Endodermal cell (in vitro differentiated cells): ENCODE data around the gene CTIF. TPM values are rescaled to one million over a fixed set of nuclear protein-coding genes. Genes with fewer than 3 reads are reported as not detected.

Source experiments
- DNase-seq: peaks from one replicate; pipeline ENCODE4 v3.0.0-alpha.2; 2017
- H3K27ac ChIP-seq: 2 replicates; pipeline ENCODE4 v1.5.1; 2013; ENCODE audit warnings: mild to moderate bottlenecking, low read depth, low read length, moderate library complexity
- H3K27me3 ChIP-seq: 2 replicates; pipeline ENCODE4 v1.6.1; 2013; ENCODE audit warnings: mild to moderate bottlenecking, low read length, moderate library complexity; ENCODE audit not compliant: insufficient read depth, control insufficient read depth, poor library complexity, severe bottlenecking
- H3K36me3 ChIP-seq: 2 replicates; pipeline ENCODE4 v1.7.0; 2013; ENCODE audit warnings: mild to moderate bottlenecking, low read length, moderate library complexity; ENCODE audit not compliant: control insufficient read depth, insufficient read depth
- H3K4me1 ChIP-seq: one replicate; pipeline ENCODE4 v1.7.0; 2013; ENCODE audit warnings: low read length; ENCODE audit not compliant: control insufficient read depth, insufficient read depth
- H3K4me3 ChIP-seq: 2 replicates; pipeline ENCODE4 v1.5.1; 2013; ENCODE audit warnings: mild to moderate bottlenecking, low read length, moderate library complexity
- H3K9ac ChIP-seq: 2 replicates; pipeline ENCODE4 v1.6.1; 2013; ENCODE audit warnings: mild to moderate bottlenecking, low read length, moderate library complexity; ENCODE audit not compliant: poor library complexity, severe bottlenecking; ENCODE audit errors: extremely low read depth
- H3K9me3 ChIP-seq: 2 replicates; pipeline ENCODE4 v1.6.1; 2013; ENCODE audit warnings: mild to moderate bottlenecking, low read length, moderate library complexity; ENCODE audit not compliant: control insufficient read depth
- H3K27ac Mint-ChIP-seq: 2 replicates; pipeline ENCODE4 v1.8.0; 2020; ENCODE audit warnings: mixed read lengths
- H3K27me3 Mint-ChIP-seq: 2 replicates; pipeline ENCODE4 v1.8.0; 2021; ENCODE audit warnings: mild to moderate bottlenecking, mixed read lengths; ENCODE audit not compliant: insufficient read depth
- H3K36me3 Mint-ChIP-seq: 2 replicates; pipeline ENCODE4 v1.8.0; 2020; ENCODE audit warnings: low read depth, mixed read lengths
- H3K4me1 Mint-ChIP-seq: 2 replicates; pipeline ENCODE4 v1.8.0; 2020; ENCODE audit warnings: mixed read lengths
- H3K4me3 Mint-ChIP-seq: 2 replicates; pipeline ENCODE4 v1.8.0; 2020; ENCODE audit warnings: mild to moderate bottlenecking, moderate library complexity, mixed read lengths
- H3K9me3 Mint-ChIP-seq: 2 replicates; pipeline ENCODE4 v1.8.0; 2020; ENCODE audit warnings: mild to moderate bottlenecking, mixed read lengths
- CTCF ChIP-seq: fragments of 200-600 bp; sonication (generic); conservative IDR thresholded peaks from 2 replicates; pipeline ENCODE4 v1.5.0; 2021; ENCODE audit warnings: antibody characterized with exemption, mild to moderate bottlenecking
- WGBS, 2 experiments: methylation state at CpG; one replicate each; pipeline versions ENCODE4 v1.1.5 to v1.1.7; 2013; ENCODE audit warnings: missing lambda C conversion rate in 2 of 2, mixed read lengths in 1 of 2; ENCODE audit not compliant: insufficient coverage in 1 of 2, insufficient read length in 1 of 2; 5-methylcytosine and 5-hydroxymethylcytosine counted together
- total RNA-seq, 2 donors: library from RNA; stranded (reverse); fragmentation: NEBNext Ultra II Directional in 1 of 2; extraction: Animal tissue kit (Norgen Biotek cat#: 25700) in 1 of 2; gene quantifications; 2 replicates in 1 of 2; 3 replicates in 1 of 2; pipeline ENCODE4 v1.2.1, GENCODE V29; 2021

The CTIF gene
- total RNA-seq, 2 donors from 2014 or later = 33.8 to 41.6 TPM

- Histone ChIP-seq H3K27ac (no peak overlapping the region), H3K9me3 (no peaks in the 10 kb centered on the region), H3K36me3 (peaks cover 4% of the 10 kb centered on the region), H3K4me1 (no peaks in the 10 kb centered on the region), H3K27me3 (no peaks in the 10 kb centered on the region), H3K9ac (no peak overlapping the region), H3K4me3 (no peak overlapping the region)
- no peak for TF ChIP-seq CTCF
- Mint-ChIP-seq H3K9me3 (no peaks in the 10 kb centered on the region), H3K4me3 (no peak overlapping the region), H3K27me3 (no peaks in the 10 kb centered on the region), H3K27ac (no peak overlapping the region), H3K4me1 (peaks cover 14% of the 10 kb centered on the region), H3K36me3 (peaks cover 6% of the 10 kb centered on the region)
- 90% methylated on average over 3 of the region's 3 CpGs; no CpG with 5 or more reads in 1 of the 2 experiments for WGBS, 2 experiments
- no peak for DNase-seq
Measured at GRCh38 chr18:48835745-48836170, 296.9 kb downstream of the CTIF start.

GRCh38 chr18:48836231-48836805 is 297.5 kb downstream of the CTIF start:
- H3K27ac ChIP-seq = no peak overlapping the region
- H3K4me1 Mint-ChIP-seq = peaks cover 14% of the 10 kb centered on the region

GRCh38 chr18:48836806-48837615 is 298.2 kb downstream of the CTIF start:
- H3K9ac ChIP-seq = no peak overlapping the region
- H3K4me1 Mint-ChIP-seq = peaks cover 20% of the 10 kb centered on the region
- DNase-seq = no peak
- 94 to 98% methylated on average over 8 to 13 of the region's 13 CpGs for WGBS, 2 experiments
- peaks cover 4% of the 10 kb centered on the region for H3K36me3 ChIP-seq
- no peaks in the 10 kb centered on the region for H3K9me3 ChIP-seq
- H3K9me3 Mint-ChIP-seq = no peaks in the 10 kb centered on the region
- H3K27ac Mint-ChIP-seq = no peak overlapping the region
- H3K36me3 Mint-ChIP-seq = peaks cover 6% of the 10 kb centered on the region
- no peak overlapping the region for H3K27ac ChIP-seq
- no peak overlapping the region for H3K4me3 Mint-ChIP-seq
- no peak overlapping the region for H3K4me3 ChIP-seq
- no peaks in the 10 kb centered on the region for H3K27me3 ChIP-seq
- H3K4me1 ChIP-seq = peaks cover 9% of the 10 kb centered on the region
- TF ChIP-seq CTCF = no peak
- H3K27me3 Mint-ChIP-seq = no peaks in the 10 kb centered on the region

More at GRCh38 chr18:48836231-48836805, 297.5 kb downstream of the CTIF start:
- no peak overlapping the region for H3K4me3 Mint-ChIP-seq
- Histone ChIP-seq H3K9ac (no peak overlapping the region), H3K4me1 (peaks cover 2% of the 10 kb centered on the region), H3K9me3 (no peaks in the 10 kb centered on the region), H3K27me3 (no peaks in the 10 kb centered on the region), H3K4me3 (no peak overlapping the region), H3K36me3 (peaks cover 4% of the 10 kb centered on the region)
- no peaks in the 10 kb centered on the region for H3K27me3 Mint-ChIP-seq
- TF ChIP-seq CTCF = no peak
- H3K9me3 Mint-ChIP-seq = no peaks in the 10 kb centered on the region
- H3K36me3 Mint-ChIP-seq = peaks cover 6% of the 10 kb centered on the region
- DNase-seq = no peak
- WGBS, 2 experiments = 79 to 89% methylated on average over 2 to 4 of the region's 4 CpGs
- H3K27ac Mint-ChIP-seq = no peak overlapping the region
